HepG2 (cell line): ENCODE data around the gene REM2. TPM values are rescaled to one million over a fixed set of nuclear protein-coding genes. Genes with fewer than 3 reads are reported as not detected.

ENCODE experiments used
- BCL6 ChIP-seq: IDR thresholded peaks from 2 replicates; pipeline ENCODE4 v1.6.1; 2016; ENCODE audit warnings: missing genetic modification reagents, missing compliant biosample characterization
- NFKBIZ ChIP-seq: IDR thresholded peaks from 2 replicates; pipeline ENCODE4 v1.6.1; 2018; ENCODE audit warnings: missing genetic modification reagents, missing compliant biosample characterization
- PLRG1 ChIP-seq: fragments of 450-650 bp; conservative IDR thresholded peaks from 2 replicates; pipeline ENCODE4 v1.6.1; 2016
- RAD51 ChIP-seq: fragments of 450-650 bp; IDR thresholded peaks from 2 replicates; pipeline ENCODE4 v1.6.1; 2016; ENCODE audit warnings: borderline replicate concordance
- SATB2 ChIP-seq: sonication (generic); formaldehyde crosslinking; IDR thresholded peaks from 2 replicates; pipeline ENCODE4 v1.5.0; 2020; ENCODE audit warnings: missing genetic modification reagents
- SMYD3 ChIP-seq: sonication (generic); formaldehyde crosslinking; IDR thresholded peaks from 2 replicates; pipeline ENCODE4 v1.8.1; 2023; ENCODE audit warnings: mild to moderate bottlenecking, missing genetic modification reagents
- SP4 ChIP-seq: sonication (generic); formaldehyde crosslinking; IDR thresholded peaks from 2 replicates; pipeline ENCODE4 v1.8.1; 2023; ENCODE audit warnings: mild to moderate bottlenecking, missing genetic modification reagents
- SRSF9 ChIP-seq: fragments of 200-400 bp; formaldehyde crosslinking; IDR thresholded peaks from 2 replicates; pipeline ENCODE4 v1.6.1; 2018; ENCODE audit warnings: borderline replicate concordance, mild to moderate bottlenecking, low read depth, low read length; ENCODE audit not compliant: insufficient read depth, poor library complexity, severe bottlenecking
- ZBTB37 ChIP-seq: sonication (generic); formaldehyde crosslinking; IDR thresholded peaks from 2 replicates; pipeline ENCODE4 v1.4.0; 2020; ENCODE audit warnings: mild to moderate bottlenecking, missing genetic modification reagents
- ZNF496 ChIP-seq: sonication (generic); formaldehyde crosslinking; IDR thresholded peaks from 2 replicates; pipeline ENCODE4 v1.8.1; 2023; ENCODE audit warnings: mild to moderate bottlenecking, moderate library complexity, missing genetic modification reagents; ENCODE audit not compliant: insufficient replicate concordance
- ZNF512B ChIP-seq: sonication (generic); formaldehyde crosslinking; IDR thresholded peaks from 2 replicates; pipeline ENCODE4 v1.5.1; 2020; ENCODE audit warnings: missing genetic modification reagents, mild to moderate bottlenecking, borderline replicate concordance
- ZNF574 ChIP-seq: sonication (generic); formaldehyde crosslinking; IDR thresholded peaks from 2 replicates; pipeline ENCODE4 v1.4.0; 2020; ENCODE audit warnings: missing genetic modification reagents
- ZNF607 ChIP-seq: sonication (generic); formaldehyde crosslinking; IDR thresholded peaks from 2 replicates; pipeline ENCODE4 v1.5.1; 2020; ENCODE audit warnings: missing genetic modification reagents, mild to moderate bottlenecking, borderline replicate concordance
- ZNF740 ChIP-seq: sonication (generic); formaldehyde crosslinking; IDR thresholded peaks from 2 replicates; pipeline ENCODE4 v1.4.0; 2020; ENCODE audit warnings: missing genetic modification reagents
- polyA plus RNA-seq, 8 experiments: library from polyadenylated mRNA; depleted of rRNA in 3 of 8; stranded (reverse) in 7 of 8; unstranded in 1 of 8; fragments of >200 nt; fragmentation: Illumina TruSeq in 4 of 8; extraction: Trizol in 4 of 8; gene quantifications; 2 replicates each; pipeline versions ENCODE4 v1.2.1 to v1.2.3, GENCODE V29; 2011 to 2016; ENCODE audit warnings: low read depth in 4 of 8, missing spikeins in 1 of 8, mixed read lengths in 1 of 8; ENCODE audit not compliant: insufficient read depth in 1 of 8
- total RNA-seq, 5 experiments: library from RNA; depleted of rRNA; stranded (reverse); fragments of >200 nt; fragmentation: Illumina TruSeq; extraction: Trizol; gene quantifications; 2 replicates each; pipeline ENCODE4 v1.2.3, GENCODE V29; 2016; ENCODE audit warnings: low read depth in 1 of 5
- TF ChIP-seq, protein P1 (sequence below), 2 experiments: sonication (generic) in 1 of 2; formaldehyde crosslinking in 1 of 2; IDR thresholded peaks; 2 replicates each; pipeline versions ENCODE4 v1.5.1 to v1.6.1; 2011 to 2020; ENCODE audit warnings: borderline replicate concordance in 1 of 2, low read depth in 1 of 2, low read length in 1 of 2, mild to moderate bottlenecking in 1 of 2, missing genetic modification reagents in 1 of 2, moderate library complexity in 1 of 2
- TF ChIP-seq, protein P2 (sequence below): IDR thresholded peaks from 2 replicates; pipeline ENCODE4 v1.6.1; 2016; ENCODE audit warnings: low read depth

REM2 gene
- total and polyA plus RNA-seq, 2 of the 13 experiments (the other 11 are each of a cell fraction or from before 2014, with no cell fraction given): 0.20 TPM; not detected in 1

DNA sequence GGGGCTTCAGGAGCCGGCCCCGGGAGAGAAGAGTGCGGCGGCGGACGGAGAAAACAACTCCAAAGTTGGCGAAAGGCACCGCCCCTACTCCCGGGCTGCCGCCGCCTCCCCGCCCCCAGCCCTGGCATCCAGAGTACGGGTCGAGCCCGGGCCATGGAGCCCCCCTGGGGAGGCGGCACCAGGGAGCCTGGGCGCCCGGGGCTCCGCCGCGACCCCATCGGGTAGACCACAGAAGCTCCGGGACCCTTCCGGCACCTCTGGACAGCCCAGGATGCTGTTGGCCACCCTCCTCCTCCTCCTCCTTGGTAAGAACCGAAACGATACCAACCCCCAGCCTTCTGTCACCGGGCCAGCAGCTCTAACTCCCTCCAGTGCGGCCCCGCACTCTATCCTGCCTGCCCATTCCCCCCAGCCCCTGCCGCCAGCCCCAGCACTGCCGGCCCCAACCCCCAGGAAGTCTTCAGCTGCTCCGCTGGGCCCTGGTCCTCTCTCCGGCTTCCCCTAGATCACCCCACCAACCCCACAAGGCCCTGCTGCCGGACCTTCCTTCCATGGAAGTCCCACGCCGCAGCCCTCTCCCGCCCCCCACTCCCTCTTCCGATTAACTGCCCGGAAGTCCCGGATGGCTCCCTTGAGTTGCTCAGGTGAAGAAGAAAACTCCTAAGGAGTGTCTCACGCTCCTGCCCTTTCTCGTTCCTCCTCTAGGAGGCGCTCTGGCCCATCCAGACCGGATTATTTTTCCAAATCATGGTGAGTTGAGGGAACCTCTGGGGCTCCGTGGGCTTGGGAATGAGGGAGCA lies 10.8 kb upstream of the REM2 start (continued):
- TF ChIP-seq ZBTB37 (no peak), ZNF607 (CRISPR knock-in tag) (no peak), PLRG1 (no peak), ZNF496 (CRISPR knock-in tag) (no peak), BCL6 (CRISPR knock-in tag) (peak; percentile 61; the same call in 1 of the 2 replicates), NFKBIZ (CRISPR knock-in tag) (peak; percentile 16; the same call in 1 of the 2 replicates), ZNF512B (CRISPR knock-in tag) (no peak; the same call in 1 of the 2 replicates), RAD51 (no peak), SMYD3 (CRISPR knock-in tag) (no peak), SRSF9 (no peak), SATB2 (no peak), ZNF740 (CRISPR knock-in tag) (no peak), ZNF574 (CRISPR knock-in tag) (peak; percentile 65; the same call in 1 of the 2 replicates), SP4 (no peak)
- TF ChIP-seq, protein P1, sequence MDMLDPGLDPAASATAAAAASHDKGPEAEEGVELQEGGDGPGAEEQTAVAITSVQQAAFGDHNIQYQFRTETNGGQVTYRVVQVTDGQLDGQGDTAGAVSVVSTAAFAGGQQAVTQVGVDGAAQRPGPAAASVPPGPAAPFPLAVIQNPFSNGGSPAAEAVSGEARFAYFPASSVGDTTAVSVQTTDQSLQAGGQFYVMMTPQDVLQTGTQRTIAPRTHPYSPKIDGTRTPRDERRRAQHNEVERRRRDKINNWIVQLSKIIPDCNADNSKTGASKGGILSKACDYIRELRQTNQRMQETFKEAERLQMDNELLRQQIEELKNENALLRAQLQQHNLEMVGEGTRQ (IDR thresholded peaks at IDR 0.05; ENCODE audit: low read depth, low read length): no peak
- TF ChIP-seq, protein P1 (CRISPR knock-in tag; IDR thresholded peaks at IDR 0.05; ENCODE audit: borderline replicate concordance): no peak
- TF ChIP-seq, protein P2, sequence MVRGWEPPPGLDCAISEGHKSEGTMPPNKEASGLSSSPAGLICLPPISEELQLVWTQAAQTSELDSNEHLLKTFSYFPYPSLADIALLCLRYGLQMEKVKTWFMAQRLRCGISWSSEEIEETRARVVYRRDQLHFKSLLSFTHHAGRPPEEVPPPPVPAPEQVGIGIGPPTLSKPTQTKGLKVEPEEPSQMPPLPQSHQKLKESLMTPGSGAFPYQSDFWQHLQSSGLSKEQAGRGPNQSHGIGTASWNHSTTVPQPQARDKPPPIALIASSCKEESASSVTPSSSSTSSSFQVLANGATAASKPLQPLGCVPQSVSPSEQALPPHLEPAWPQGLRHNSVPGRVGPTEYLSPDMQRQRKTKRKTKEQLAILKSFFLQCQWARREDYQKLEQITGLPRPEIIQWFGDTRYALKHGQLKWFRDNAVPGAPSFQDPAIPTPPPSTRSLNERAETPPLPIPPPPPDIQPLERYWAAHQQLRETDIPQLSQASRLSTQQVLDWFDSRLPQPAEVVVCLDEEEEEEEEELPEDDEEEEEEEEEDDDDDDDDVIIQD (CRISPR knock-in tag): peak; percentile 55; the same call in 1 of the 2 replicates
